Measurements from ENCODE around the gene THRB. TPM values are rescaled to one million over a fixed set of nuclear protein-coding genes. Genes with fewer than 3 reads are reported as not detected.

Gene THRB
- total and polyA plus RNA-seq, 2 donors (not counting 3 experiments of a cell fraction or from before 2014, with no cell fraction given), result 0.06 TPM; not detected in 1

DNA sequence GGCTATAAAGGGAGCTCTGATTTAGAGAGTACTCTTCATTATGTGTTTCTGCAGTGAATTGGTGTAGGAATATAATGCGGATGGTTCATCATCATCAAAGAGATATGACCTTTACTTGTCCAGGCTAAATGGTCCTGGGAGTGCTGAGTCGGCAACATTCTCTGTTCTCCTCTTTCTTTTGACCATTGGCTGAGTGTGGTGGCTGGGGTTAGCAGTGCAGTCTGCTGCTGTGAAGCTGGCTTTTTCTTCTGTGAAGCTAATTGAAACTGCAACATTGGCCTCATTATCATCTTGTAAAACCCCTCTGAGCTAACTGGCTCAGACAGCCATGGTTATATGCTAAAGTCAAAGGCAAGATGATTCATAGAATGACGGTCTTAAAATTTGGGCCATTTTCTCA is 83.8 kb downstream of the THRB start:
- Histone ChIP-seq H3K9me3 (replicated peaks; ENCODE audit: control insufficient read depth, insufficient read depth, low read length) (no peaks in the 10 kb centered on the region), H4K20me1 (replicated peaks; ENCODE audit: control insufficient read depth, extremely low read depth, insufficient read depth, low read length) (no peaks in the 10 kb centered on the region), H3K27me3 (ENCODE audit: control insufficient read depth in 2 of 2, insufficient read depth in 2 of 2, low read length in 2 of 2) (no peaks in the 10 kb centered on the region), H3K27ac (ENCODE audit: insufficient read depth, low read depth, low read length) (no peak overlapping the region), H3K79me2 (ENCODE audit: control insufficient read depth, insufficient read depth, low read length) (no peaks in the 10 kb centered on the region), H2AFZ (ENCODE audit: low read depth, low read length) (no peak overlapping the region), H3K4me2 (ENCODE audit: insufficient read depth, low read length) (no peak overlapping the region), H3K9ac (replicated peaks; ENCODE audit: extremely low read depth, insufficient read depth, low read length) (no peak overlapping the region), H3K4me3 (replicated peaks in 1 of 3; ENCODE audit: insufficient read depth in 1 of 3, low read depth in 1 of 3, low read length in 3 of 3) (no peak overlapping the region), H3K36me3 (ENCODE audit: control insufficient read depth in 2 of 2, extremely low read depth in 1 of 2, insufficient read depth in 2 of 2, low read length in 2 of 2) (no peaks in the 10 kb centered on the region), H3K4me1 (ENCODE audit: control insufficient read depth, extremely low read depth, insufficient read depth, low read length) (no peaks in the 10 kb centered on the region), H3K9me1 (replicated peaks; ENCODE audit: control insufficient read depth, extremely low read depth, insufficient read depth, low read length) (no peaks in the 10 kb centered on the region)
- dilution Hi-C loops (cut with MboI; ENCODE audit: extremely low pct_ligation_motif_present, low sequenced_read_pairs), result no loop called here
- CTCF ChIA-PET, result no interaction called here
- intact Hi-C loops (cut with micrococcal nuclease), result loop anchor here (1.0 kb wide), 1 partner anchor 143 kb away; no protein-coding TSS in a partner anchor
- no TSS peak for BruUV-seq (replicated peaks)
- no peak for DNase-seq (ENCODE audit: low read depth, low spot score)
- POLR2A ChIA-PET, result no interaction called here
- FAIRE-seq, result no peak
- TF ChIP-seq POLR2A (IDR thresholded peaks at IDR 0.05; ENCODE audit: low read depth, low read length) (no peak), GATA2 (IDR thresholded peaks at IDR 0.05; ENCODE audit: insufficient read depth, insufficient read length, low read depth, low read length) (no peak), FOS (IDR thresholded peaks at IDR 0.05; ENCODE audit: borderline replicate concordance, insufficient read depth, low read length) (no peak)
- TF ChIP-seq, protein P1, sequence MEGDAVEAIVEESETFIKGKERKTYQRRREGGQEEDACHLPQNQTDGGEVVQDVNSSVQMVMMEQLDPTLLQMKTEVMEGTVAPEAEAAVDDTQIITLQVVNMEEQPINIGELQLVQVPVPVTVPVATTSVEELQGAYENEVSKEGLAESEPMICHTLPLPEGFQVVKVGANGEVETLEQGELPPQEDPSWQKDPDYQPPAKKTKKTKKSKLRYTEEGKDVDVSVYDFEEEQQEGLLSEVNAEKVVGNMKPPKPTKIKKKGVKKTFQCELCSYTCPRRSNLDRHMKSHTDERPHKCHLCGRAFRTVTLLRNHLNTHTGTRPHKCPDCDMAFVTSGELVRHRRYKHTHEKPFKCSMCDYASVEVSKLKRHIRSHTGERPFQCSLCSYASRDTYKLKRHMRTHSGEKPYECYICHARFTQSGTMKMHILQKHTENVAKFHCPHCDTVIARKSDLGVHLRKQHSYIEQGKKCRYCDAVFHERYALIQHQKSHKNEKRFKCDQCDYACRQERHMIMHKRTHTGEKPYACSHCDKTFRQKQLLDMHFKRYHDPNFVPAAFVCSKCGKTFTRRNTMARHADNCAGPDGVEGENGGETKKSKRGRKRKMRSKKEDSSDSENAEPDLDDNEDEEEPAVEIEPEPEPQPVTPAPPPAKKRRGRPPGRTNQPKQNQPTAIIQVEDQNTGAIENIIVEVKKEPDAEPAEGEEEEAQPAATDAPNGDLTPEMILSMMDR (IDR thresholded peaks at IDR 0.05; ENCODE audit: extremely low read depth in 1 of 2, insufficient read depth in 1 of 2, low read depth in 1 of 2, low read length in 2 of 2), result no peak
- TF ChIP-seq, protein P2, sequence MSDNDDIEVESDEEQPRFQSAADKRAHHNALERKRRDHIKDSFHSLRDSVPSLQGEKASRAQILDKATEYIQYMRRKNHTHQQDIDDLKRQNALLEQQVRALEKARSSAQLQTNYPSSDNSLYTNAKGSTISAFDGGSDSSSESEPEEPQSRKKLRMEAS (IDR thresholded peaks at IDR 0.05; ENCODE audit: insufficient read depth, insufficient read length), result no peak

Data from endothelial cell of umbilical vein (primary cell).